Activated CD8-positive, alpha-beta memory T cell treated with anti-CD3 and anti-CD28 coated beads, Interleukin-2, amount 50 U/mL, for 1 hour (primary cell): Measurements from ENCODE around the gene ERN1.
"Not testable (repeated sequence)": the region's sequence is repeated elsewhere in the genome, so short reads cannot be mapped to it uniquely, and the experiment has no call there.

ENCODE experiments used
- DNase-seq: peaks from one replicate; pipeline ENCODE4 v3.0.0-alpha.2; 2020; ENCODE audit errors: extremely low read depth

Gene ERN1

DNA sequence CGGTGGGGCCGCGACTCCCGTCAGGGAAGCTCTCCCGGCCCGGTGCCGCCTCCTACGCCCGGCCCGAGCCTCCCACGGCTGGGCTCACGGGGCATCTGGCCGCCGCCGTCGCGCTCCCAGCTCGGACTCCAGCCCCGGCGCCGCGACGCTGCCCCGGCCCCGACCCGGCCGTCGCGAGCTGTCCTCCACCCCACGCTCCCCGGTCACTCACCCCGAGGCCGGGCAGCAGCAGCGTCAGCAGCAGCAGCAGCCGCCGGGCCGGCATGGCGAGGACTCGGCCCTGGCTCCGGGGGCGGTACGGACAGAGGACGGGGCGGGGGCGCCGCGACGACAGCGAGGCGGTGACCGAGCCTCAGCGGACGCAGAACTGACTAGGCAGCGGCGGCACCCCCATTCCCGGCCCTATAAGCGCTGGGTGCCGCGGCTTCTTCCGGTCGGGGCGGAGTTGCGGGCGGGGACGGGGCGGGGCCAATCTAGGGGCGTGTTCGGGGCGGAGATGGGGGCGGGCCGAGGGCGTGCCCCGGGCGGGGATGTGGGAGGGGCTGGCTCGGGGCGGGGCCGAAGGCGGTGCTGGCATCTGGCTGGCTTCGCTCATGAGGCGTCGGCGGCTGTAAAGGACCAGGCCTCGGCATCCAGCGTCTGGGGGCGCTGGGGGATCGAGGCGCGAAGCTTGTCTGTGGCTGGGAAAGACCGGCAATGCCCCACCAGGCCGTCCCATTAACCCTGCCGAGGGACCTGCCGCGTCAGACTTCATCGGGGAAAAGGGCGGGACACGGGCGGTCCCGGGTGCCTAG is at the start of gene ERN1:
Gene ERN1 (minus strand): TSS at position 380 of the 794 bp plus-strand sequence. CDS start 115 bp downstream, at position 265.
- DNase-seq, result peak; percentile 84

- not testable (repeated sequence) for DNase-seq
Observed at GRCh38 chr17:64179024-64179423, 49.1 kb upstream of the ERN1 start.

DNA sequence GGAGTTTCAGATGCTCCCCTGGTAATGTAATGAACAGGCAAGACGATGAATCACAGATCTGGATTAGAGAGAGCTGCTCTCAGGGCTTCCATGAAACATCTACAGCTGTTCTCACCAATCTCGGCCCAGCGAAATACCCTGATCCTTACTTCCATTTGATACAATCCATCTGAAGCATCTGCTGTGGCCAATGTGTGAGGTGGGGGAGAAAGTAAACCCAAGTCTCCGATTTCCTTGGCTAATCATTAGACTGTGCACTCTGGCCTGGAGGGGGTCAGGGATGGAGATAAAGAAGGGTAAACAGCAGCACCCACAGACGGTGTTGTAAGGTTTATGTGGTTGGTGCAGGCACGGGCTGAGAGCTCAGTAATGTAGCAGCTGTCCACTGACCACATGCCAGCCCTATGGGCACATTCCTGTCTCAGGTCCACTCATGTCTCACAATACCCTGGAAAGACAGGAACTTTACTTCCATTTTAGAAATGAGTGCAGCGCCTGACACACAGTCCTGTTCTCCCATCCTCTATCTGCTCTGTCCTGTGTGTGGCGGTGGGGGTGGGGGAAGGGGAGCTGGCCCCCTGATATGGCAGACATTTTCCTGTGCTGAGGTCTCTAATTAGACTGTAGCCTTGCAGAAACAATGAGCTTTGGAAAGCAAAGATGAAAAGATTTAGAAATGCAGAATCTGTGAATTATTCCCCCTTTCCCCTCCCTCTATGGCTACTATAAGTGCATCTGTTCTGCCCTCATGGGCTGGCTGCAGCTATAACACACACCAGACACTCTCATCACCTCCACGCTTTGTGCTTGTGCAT is 48.3 kb upstream of the ERN1 start:
- no peak for DNase-seq

GRCh38 chr17:64177311-64178010 is 47.5 kb upstream of the ERN1 start:
- DNase-seq, result no peak

DNA sequence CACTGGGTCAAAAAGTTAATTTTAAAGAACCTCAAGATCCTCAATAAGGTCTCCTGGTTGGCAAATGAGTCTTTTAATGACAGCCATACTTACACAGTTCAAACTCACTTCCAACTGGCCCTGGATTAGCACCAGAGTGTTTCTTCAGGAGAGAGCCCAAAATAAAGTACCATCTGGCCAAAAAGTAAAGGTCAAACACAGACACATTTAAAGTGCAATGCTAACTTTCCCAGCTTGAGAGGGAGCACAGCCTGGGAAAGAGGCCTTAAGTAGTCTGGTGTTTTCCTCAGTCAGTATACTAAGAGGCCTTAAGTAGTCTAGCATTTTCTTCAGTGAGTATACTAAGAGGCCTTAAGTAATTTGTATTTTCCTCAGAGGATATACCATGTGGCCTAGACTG is 46.6 kb upstream of the ERN1 start:
- no peak for DNase-seq

- DNase-seq, result no peak
Observed at GRCh38 chr17:64174686-64175456, 44.9 kb upstream of the ERN1 start.

DNA sequence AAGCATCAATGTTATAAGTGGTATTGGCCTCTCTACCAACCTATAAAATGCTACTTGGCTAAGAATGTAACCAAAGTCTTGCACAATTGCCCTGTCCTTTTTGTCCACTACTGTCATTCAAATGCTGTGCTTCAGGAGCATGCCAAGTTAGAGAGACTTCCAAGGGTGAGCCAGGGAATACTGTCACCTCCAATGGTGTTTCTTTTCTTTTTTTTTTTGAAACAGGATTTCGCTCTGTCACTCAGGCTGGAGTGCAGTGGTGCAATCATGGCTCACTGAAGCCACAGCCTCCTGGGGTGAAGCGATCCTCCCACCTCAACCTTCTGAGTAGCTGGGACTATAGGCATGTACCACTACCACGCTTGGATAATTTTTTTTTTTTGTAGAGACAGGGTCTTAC is 43.7 kb upstream of the ERN1 start:
- DNase-seq, result no peak

DNA sequence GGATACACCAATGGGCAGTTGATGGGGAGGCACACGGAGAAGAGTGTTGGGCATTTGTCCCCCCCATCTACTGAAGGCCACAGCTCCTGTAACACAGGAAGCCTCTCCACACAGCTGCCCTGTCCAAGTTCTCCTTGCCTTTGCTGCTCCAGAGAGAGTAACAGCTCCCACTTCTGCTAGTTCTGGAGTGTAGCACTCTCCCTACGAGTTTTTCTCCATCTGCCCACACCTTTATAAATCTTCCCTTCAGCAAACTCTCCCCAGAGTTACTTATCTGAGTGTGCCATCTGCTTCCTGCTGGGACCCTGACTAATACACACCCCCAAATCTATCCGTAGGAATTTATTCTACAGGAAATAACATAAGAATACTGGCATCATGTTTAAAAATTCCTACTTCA is 42.6 kb upstream of the ERN1 start:
- no peak for DNase-seq

DNA sequence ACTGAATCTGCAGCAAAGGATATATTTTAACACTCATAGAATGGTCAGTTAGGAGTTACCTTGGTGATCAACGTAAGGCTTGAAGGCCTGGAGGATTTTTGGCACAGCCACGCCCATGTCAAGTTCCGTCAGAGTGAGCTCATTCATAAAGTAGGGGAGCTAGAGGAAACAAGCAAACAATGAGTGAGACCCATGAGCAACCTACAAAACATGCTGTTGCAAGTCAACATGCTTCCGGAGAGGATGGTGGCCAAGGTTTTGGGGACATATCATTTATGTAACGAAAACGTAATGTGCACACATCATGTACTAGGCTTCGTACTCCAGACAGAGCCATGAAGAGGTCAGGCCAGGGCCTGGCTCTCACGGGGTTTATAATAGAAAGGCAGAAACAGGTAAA is 41.1 kb upstream of the ERN1 start:
- no peak for DNase-seq

GRCh38 chr17:64170286-64170685 is 40.3 kb upstream of the ERN1 start:
- DNase-seq, result no peak

DNA sequence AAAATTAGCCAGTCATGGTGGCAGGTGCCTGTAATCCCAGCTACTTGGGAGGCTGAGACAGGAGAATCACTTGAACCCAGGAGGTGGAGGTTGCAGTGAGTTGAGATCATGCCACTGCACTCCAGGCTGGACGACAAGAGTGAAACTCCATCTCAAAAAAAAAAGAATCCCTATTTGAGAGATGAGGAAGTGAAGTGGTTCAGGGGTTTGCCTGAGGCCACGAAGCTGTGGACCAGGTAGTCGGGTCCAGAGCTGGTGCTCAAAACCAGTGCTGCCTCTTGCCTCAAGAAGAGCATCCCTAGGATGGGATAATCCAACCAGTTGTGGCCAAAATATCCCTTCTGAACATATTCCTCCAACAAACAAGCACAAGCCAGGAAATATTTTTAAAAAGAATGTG is 37.7 kb upstream of the ERN1 start:
- not testable (repeated sequence) for DNase-seq

DNA sequence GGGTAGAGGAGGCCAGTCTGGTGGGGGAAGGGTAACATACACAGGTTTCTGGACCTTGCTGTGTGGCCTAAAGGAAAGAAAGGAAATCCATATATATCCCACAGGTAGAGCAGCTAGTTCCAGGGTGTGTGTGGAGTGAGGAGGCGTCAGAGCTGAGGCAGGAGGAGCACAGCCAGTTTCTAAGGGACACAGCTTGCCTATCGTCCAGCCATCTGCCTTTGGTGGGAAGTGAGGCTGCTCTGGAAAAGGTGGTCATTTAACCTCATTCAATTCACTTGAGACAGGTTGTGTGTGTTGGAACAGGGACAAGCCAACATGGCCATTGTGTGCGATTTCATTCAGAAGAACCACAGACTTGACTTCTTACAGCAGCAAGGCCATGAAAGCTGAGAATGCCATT is 36.9 kb upstream of the ERN1 start:
- DNase-seq, result no peak

DNA sequence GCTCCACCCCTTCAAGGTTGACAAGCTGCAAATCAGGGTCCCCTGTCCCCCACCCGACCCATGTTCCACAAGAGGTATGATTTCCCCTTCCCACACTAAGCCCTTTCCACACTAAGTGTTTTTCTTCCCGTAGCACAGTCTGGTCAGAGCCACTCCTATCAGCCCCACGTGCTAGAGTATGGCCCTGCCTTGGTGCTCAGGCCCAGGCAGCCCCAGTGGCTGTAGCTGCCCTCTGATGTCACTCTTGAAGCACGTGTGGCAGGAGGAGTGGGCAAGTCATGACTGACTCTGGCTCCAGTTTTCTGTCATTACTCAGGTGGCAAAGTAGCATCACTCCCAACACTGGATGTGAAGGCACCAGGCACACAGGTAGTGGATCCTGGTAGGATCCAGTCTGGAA is 35.4 kb upstream of the ERN1 start:
- DNase-seq, result no peak

DNA sequence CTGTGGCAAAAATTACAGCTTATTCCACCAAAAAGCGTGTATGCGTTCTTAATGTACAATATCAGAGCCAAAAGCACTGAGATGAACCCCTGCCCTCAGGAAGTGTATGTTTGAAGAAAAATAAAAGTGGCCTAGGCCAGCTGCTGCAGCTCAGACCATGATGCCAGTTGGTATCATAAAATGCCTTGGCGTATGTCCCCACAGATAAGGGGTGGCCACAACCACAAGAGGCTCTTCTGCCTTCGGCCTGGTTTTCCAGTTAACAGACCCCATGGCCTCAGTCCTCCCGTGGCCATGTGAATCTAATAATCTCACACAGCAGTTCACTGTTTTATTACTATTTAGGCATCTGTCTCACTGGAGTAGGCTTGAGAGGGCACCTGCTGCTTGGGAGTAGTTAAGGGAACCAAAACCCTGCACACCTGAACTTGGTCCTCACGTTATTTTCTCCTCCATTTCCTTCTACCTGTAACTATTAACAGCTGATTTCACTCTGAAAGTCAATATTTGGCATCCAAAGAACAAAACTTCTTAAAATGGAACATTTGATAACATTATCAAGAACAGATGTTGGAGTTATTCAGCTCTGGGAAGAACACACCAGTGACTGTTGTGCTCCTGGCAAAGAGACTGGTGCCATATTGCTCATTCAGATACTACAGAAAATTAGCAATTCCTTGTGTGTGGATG is 34.8 kb upstream of the ERN1 start:
- no peak for DNase-seq

GRCh38 chr17:64163468-64163867 is 33.5 kb upstream of the ERN1 start:
- DNase-seq, result no peak

DNA sequence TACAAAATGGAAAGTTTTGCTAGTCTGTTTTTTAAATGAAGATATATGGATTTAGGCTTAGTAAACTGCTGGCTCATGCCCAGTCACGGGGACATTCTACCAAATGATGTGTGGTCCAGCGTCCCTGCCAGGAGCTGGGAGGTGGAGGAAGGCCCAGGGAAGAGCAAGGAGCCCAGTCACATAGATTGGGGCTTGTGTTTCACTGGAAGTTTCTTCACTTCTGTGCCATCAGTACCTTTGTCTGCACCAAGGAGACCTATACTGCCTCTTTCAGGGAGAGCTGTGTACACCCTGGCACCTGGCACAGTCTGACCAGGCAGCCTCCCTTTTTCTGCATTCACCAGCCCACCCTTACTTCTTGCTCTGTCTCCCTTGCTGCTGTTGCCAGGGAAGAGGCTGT is 32.6 kb upstream of the ERN1 start:
- no peak for DNase-seq

GRCh38 chr17:64161380-64162176 is 31.6 kb upstream of the ERN1 start:
- no peak for DNase-seq

DNA sequence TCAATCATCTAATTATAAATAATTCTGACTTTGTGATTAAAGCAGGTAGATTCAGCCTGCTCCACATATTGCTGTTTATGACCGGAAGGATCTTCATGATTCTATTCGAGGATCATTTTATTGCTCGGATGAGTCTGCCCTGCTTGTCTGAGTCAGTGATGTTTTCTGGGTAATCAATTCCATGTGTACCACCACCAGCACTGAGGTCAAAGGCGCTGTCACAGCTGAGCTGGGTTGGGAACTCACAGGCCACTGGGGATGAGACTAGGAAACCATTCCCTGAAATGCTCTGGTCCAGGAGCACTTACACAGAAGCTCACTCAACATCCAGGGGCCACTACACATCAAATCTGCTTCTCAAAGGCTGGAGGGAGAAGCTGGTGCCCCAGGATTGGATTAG is 30.4 kb upstream of the ERN1 start:
- no peak for DNase-seq

DNA sequence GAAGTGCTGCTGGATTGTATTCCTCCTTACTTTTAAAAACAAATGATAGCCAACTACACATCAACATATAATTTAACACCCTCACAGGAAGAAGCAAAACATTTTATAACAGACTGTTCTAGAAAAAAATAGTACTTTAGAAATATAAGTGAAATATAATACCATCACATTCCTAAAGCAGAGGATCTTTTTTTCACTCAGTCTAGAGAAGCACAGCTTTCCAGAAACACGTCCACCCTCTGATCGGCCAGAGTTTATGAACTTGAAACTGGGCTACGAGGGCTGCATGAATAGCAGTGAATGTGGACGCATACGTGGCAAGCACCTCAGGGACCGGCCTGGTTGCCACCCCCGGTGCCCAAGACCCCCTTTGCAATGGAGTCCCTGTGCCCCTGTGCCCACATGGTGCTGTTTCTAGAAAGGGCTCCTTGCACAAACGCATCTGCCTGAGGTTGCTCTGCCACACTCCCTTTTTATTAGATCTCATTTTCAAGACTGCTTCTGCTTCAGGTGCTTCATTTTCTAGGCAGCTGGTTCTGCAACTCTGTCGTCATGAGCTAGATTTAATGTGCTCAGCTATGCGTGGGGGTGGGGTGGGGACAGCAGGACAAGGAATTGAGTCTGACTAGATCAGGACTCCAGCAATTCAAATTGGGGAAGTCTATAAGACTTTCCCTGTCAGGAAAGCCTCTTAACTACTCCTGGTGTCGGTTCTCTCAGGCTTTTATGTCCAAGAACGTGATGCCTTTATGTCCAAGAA is 29.1 kb upstream of the ERN1 start:
- no peak for DNase-seq

GRCh38 chr17:64158406-64158805 is 28.5 kb upstream of the ERN1 start:
- DNase-seq, result no peak
